GM06990 (cell line): ENCODE data around the gene EPN3.

ENCODE experiments used
- DNase-seq: peaks from one replicate; pipeline ENCODE4 v3.0.0-alpha.2; 2011; ENCODE audit not compliant: insufficient read length; ENCODE audit errors: extremely low read depth
- H3K27me3 ChIP-seq: replicated peaks from 2 replicates; pipeline ENCODE4 v1.6.0; 2011; ENCODE audit warnings: low read length; ENCODE audit not compliant: control insufficient read depth, insufficient read depth
- H3K36me3 ChIP-seq: 2 replicates; pipeline ENCODE4 v1.5.1; 2011; ENCODE audit warnings: low read length; ENCODE audit not compliant: control insufficient read depth, insufficient read depth
- H3K4me3 ChIP-seq: replicated peaks from 2 replicates; pipeline ENCODE4 v1.5.1; 2011; ENCODE audit warnings: low read depth, mild to moderate bottlenecking, control low read depth, low read length
- CTCF ChIP-seq: IDR thresholded peaks from 2 replicates; pipeline ENCODE4 v1.5.1; 2011; ENCODE audit warnings: low read length, control low read depth, mild to moderate bottlenecking, inconsistent platforms; ENCODE audit not compliant: insufficient read depth, poor library complexity, severe bottlenecking

Gene EPN3

DNA sequence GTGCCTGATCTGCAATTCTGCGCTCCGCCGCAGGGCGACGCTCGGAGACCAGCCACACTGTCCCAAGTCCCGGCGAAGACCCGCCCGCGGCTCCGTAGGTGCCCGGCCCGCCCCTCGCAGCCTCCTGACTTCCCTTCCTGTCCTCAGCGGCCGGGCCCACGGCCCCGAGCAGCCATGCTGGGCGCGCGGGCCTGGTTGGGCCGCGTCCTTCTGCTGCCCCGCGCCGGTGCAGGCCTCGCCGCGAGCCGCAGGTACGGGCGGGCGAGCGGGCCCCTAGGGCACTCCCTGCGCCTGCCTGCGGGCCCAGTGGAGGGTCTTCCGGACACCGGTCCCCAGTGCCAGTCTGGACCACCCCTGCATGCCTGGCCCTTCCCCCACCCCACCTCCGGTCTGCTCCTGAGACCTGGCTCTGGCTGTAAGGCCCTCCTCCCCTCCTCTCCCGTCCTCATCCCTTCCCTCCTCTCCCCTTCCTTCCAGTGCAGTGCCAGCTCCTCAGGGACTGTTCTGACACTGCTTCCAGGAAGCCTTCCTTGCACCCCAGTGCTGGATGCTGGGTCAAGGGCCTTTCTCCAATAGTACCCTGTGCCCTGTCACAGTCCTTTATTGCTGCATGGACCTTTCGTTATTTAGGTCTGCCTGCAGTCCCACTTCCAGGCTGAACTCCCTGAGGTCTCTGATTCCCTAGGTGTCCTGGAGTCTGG lies 14.7 kb downstream of the EPN3 start, which contains the start of gene SPATA20:
TSS of gene SPATA20 (plus strand) at position 140 of the 701 bp plus-strand sequence. CDS start at position 175, 35 bp downstream.
- Histone ChIP-seq H3K27me3 (no peaks in the 10 kb centered on the region), H3K4me3 (peak within 1 kb of the TSS; percentile 85), H3K36me3 (peaks cover 11% of the 10 kb centered on the region)
- peak; percentile 99 for TF ChIP-seq CTCF
- peak; percentile 92 for DNase-seq

DNA sequence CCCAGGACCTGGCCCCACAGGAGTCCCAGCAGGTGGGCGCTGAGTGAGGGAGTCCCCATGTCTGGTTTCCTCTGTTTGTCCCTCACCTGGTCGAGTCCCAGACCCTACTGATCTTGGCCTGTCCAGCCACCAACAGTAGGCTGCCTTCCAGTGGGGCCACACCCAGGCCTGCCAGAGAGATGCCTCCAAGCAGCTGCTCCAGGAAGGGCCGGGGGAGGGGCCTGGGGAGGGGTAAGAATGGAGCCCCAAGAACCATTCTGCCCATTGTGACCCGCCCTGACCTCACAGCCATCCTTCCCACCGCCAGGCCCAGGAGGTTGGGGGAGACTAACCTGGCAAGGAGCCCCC lies 15.2 kb downstream of the EPN3 start:
- no peak for DNase-seq
- TF ChIP-seq CTCF, result no peak
- peak overlapping the region; percentile 85 for H3K4me3 ChIP-seq
- H3K36me3 ChIP-seq, result peaks cover 11% of the 10 kb centered on the region
- H3K27me3 ChIP-seq, result no peaks in the 10 kb centered on the region

DNA sequence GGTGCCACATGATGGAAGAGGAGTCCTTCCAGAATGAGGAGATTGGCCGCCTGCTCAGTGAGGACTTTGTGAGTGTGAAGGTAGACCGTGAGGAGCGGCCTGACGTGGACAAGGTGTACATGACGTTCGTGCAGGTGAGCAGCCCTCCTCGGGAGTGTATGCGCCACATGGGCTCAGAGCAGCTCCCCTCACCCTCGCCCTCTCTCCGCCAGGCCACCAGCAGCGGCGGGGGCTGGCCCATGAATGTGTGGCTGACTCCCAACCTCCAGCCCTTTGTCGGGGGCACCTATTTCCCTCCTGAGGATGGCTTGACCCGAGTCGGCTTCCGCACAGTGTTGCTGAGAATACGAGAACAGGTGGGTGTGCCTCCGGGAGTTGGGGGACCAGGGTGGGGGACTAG lies 16.3 kb downstream of the EPN3 start:
- TF ChIP-seq CTCF, result no peak
- Histone ChIP-seq H3K27me3 (no peaks in the 10 kb centered on the region), H3K4me3 (no peak overlapping the region), H3K36me3 (peaks cover 11% of the 10 kb centered on the region)
- no peak for DNase-seq

GRCh38 chr17:50549256-50549941 lies 16.9 kb downstream of the EPN3 start:
- TF ChIP-seq CTCF, result no peak
- Histone ChIP-seq H3K27me3 (no peaks in the 10 kb centered on the region), H3K4me3 (no peak overlapping the region), H3K36me3 (peaks cover 11% of the 10 kb centered on the region)
- DNase-seq, result no peak

DNA sequence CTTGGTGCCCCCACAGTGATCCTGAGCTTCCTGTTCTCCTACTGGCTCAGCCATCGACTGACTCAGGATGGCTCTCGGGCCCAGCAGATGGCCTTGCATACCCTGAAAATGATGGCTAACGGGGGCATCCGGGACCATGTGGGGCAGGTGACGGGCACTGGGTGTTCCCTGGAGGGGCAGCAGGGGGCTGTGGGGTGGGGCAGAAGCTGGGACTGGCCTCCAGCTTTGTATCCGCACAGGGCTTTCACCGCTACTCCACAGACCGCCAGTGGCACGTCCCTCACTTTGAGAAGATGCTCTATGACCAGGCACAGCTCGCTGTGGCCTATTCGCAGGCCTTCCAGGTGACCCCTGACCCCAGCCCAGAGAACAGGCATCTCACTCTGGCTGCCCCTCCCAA lies 17.4 kb downstream of the EPN3 start:
- Histone ChIP-seq H3K36me3 (peaks cover 11% of the 10 kb centered on the region), H3K27me3 (no peaks in the 10 kb centered on the region), H3K4me3 (no peak overlapping the region)
- DNase-seq, result no peak
- TF ChIP-seq CTCF, result no peak
